Measurements from ENCODE around the gene PPP2R5C.

Gene PPP2R5C

GRCh38 chr14:101950100-101950499 is 188.6 kb downstream of the PPP2R5C start:
- no peak for DNase-seq (ENCODE audit: low spot score)

- no peak for DNase-seq (ENCODE audit: low spot score)
Measured at GRCh38 chr14:101950516-101951215, 189.2 kb downstream of the PPP2R5C start.

GRCh38 chr14:101953151-101953550 is 191.6 kb downstream of the PPP2R5C start:
- DNase-seq (ENCODE audit: low spot score): no peak

DNA sequence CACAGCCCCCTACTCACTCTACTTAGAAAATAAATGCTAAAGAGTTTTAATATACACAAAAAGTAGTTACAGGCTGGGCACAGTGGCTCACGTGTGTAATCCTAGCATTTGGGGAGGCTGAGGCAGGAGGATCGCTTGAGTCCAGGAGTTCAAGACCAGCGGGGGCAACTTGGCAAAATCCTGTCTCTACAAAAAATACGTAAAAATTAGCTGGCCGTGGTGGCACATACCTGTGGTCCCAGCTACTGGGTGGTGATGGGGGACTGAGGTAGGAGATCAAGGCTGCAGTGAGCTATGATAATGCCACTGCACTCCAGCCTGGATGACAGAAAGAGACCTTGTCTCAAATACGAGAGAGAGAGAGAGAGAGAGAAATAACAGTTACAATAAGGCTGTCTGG is 193.0 kb downstream of the PPP2R5C start:
- no peak for DNase-seq (ENCODE audit: low spot score)

DNA sequence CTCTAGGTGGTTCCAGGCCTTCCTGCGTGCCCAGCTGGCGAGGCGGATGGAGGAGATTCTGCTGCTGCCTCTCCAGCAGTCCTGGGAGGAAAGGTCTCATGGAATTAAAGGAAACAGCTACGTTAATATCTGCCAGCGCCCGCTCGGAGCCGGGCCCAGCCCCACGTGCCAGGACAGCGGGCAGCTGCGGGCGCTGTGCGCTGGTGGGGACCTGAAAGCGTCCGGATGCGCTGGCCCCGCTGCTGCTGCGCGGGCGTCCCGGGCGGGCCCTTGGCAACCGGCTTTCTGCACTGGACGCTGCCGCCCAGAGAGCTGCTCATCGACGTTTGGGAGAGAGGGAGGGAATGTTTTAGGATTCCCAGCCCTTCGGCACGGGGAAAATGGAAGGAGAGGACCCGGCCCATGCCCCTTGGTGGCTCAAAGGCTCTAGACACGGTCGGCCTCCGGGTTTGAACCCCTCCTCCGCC is 194.2 kb downstream of the PPP2R5C start:
- DNase-seq (ENCODE audit: low spot score): no peak

- DNase-seq (ENCODE audit: low spot score): no peak
Measured at GRCh38 chr14:101956179-101956885, 194.8 kb downstream of the PPP2R5C start.

DNA sequence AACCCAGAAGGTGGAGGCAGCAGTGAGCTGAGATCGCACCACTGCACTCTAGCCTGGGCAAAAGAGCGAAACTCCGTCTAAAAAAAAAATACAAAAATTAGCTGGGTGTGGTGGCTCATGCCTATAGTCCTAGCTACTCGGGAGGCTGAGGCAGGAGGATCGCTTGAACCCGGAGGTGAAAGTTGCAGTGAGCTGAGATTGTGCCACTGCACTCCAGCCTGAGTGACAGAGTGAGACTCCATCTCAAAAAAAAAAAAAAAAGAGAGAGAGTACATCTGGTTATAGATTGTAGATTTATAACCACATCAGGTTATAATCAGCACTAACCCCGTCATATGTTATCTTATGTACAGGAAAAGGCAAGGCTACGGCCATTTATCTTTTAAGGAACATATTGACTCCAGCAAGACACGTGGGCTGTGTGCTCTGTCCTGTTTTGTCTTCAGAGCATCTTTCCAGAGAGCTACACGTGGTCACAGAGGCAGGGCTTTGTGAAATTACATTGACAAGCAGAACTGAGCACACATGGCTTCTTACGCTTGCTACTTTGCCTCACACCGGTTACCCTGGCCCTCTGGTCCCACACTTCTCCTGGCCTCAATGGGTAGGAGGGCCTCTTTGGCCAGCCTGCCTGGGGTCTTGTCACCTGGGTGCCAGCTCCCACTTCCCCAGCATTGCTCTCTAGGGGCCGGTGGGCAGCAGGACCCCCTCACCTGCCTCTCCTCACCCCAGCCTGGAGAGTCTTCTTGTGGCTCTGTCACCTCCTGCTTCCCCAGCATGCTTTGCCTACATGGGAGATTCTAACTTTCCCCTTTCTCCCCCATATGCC is 196.1 kb downstream of the PPP2R5C start:
- DNase-seq (ENCODE audit: low spot score): no peak

GRCh38 chr14:101958418-101959180 is 197.1 kb downstream of the PPP2R5C start:
- DNase-seq (ENCODE audit: low spot score): no peak

DNA sequence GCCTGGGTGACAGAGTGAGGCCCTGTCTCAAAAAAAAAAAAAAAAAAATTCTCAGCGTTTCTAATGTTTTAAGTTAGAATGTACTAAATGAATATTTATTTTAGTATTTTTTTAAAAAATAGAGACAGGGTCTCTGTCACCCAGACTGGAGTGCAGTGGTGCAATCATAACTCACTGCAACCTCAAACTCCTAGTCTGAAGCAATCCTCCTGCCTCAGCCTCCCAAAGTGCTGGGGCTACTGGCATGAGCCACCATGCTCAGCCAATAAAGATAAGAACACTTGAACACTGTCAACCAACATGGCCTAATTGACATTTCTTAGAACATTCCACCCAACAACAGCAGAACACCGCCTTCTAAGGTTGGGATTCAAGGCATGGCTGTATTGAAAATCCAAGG is 197.8 kb downstream of the PPP2R5C start:
- no peak for DNase-seq (ENCODE audit: low spot score)

DNA sequence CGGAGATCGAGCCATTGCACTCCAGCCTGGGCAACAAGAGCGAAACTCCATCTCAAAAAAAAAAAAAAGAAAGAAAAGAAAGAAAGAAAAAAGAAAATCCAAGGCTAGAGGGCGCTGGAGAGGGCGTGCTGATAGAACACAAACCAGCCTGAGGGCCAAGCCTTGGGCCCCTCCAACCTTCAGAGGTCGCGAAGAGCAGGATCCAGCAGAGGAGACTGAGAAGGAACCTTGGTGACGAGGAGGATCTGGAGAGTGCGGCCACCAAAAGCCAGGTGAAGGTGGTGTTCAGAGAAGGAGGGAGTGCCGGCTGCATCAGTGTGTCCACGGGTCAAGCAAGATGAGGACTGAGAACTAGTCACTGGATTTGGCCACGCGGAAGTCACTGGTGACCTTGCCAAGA is 198.7 kb downstream of the PPP2R5C start:
- no peak for DNase-seq (ENCODE audit: low spot score)

DNA sequence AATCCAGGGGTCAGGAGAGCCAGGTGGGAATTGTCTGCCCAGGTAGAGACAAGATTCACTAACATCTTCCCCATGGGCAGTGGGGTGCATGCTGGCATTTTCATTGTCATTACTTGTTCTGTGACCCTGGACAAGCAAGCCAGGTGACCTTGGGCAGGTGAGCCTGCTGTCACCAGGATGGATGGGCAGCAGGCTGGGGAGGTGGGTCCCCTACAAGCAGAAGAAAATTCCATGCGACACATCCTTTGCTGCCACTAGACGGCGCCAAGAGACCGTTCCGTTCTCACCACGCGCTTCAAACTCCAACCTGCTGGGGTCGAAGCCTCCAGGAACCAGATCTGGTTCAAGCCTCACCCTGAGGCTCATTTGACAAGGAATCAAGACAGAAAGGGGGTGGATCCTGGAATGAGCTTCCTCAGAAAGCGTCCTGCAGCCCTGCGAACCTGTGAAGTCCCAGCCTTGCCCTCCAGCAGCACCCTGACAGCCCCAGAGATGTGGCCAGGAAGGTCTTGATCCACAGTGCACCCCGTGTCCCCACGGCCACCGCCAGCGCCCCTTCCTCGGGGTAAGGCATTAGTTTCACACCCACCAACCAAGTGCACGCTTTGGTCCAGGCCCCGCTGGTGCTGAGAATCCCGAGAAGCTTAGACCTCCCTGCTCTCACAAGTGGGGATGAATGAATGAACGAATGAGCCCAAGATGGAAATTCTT is 199.7 kb downstream of the PPP2R5C start:
- peak; percentile 78 for DNase-seq (ENCODE audit: low spot score)

- no peak for DNase-seq (ENCODE audit: low spot score)
Measured at GRCh38 chr14:101961746-101962502, 200.4 kb downstream of the PPP2R5C start.

GRCh38 chr14:101962503-101962874 is 201.0 kb downstream of the PPP2R5C start:
- DNase-seq (ENCODE audit: low spot score): peak; percentile 87

GRCh38 chr14:101963052-101963451 is 201.5 kb downstream of the PPP2R5C start:
- DNase-seq (ENCODE audit: low spot score): no peak

DNA sequence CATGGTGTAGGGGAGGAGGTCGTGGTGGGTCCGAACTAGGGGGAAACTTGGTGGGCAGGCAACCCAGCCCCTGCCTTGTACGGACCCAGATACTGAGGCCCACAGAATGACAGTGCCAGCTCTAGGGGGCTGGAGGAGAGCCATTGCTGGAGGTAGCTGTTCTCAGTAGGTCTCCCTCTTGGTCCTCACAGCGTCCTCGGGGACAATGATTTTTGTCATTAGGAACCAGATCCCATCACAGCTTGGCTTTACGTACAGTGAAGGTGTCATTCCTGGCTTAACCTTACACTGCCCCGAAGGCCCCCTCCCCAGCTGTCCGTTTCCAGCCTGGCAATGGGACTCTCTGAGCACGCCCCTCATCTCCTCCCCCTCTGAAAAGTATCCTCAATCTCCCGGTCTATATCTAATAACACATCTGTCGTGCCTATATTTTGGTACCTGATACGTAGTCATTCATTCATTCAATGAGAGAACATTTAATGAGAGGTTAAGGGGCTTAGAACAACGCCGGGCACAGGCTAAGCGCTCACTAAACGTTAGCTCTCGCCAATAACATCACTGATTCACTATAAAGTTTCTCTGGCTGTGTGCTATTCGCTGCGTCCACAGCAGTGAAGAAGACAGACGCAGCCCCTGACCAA is 202.3 kb downstream of the PPP2R5C start:
- no peak for DNase-seq (ENCODE audit: low spot score)

GRCh38 chr14:101964297-101965180 is 203.0 kb downstream of the PPP2R5C start, which contains the start of gene DYNC1H1:
TSS of gene DYNC1H1 (plus strand) at chr14:101964573. CDS start at chr14:101964692, 119 bp downstream.
- peak; percentile 87 for DNase-seq (ENCODE audit: low spot score)

GRCh38 chr14:101965181-101965544 is 203.7 kb downstream of the PPP2R5C start:
- DNase-seq (ENCODE audit: low spot score): peak; percentile 79

DNA sequence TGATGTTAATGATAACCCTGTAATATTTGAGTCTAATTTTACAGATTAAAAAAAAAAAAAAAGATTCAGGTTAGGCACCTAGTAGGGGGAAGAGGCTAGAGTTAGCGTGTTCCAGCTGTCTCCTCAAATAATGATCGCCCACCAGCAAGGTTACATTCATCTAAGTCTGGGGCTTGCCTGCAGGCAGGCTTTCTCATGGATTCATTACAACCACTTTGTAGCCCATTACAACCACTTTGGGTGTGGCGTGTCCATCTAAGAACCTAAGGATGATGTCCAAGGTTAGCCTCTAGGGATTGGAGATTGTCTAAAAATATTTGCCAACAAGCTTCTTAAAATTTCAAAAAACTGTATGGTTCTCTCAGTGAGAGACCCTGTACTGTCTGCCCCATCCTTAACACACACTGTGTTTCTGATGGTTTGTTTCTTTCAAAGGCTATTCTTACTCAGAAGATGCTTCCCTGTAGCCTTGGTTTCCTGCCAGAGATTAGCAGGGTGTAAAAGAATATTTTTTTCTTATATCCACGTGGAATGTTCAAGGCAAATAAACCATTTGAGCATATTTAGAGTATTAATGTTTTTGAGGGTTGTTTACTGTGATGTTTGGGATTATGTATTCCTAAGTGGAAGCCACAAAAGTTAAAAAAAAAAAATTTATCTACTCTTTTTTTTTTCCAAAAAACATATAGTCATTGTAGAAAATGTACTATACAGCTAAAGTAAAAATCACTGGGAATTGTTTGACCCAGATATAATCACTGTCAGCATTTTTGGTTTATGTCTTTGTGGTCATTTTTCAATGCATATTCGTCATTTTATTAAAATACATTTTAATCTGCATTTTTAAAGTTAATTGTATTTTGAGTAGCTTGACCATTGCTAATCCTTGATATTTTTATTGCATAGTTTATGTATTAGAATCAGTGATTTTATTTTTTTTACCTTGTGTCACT is 204.5 kb downstream of the PPP2R5C start:
- DNase-seq (ENCODE audit: low spot score): no peak

Data from hepatic stellate cell (primary cell).